GM19395 (cell line): ENCODE results near the gene TMEM203.

ENCODE experiments used
- ATAC-seq: cut with Tn5 transposase; IDR thresholded peaks from one replicate; pipeline ENCODE4 v1.9.1; 2021; ENCODE audit warnings: mild to moderate bottlenecking, moderate library complexity; ENCODE audit not compliant: unreplicated experiment

The TMEM203 gene

GRCh38 chr9:137230705-137231371 is 25.4 kb upstream of the TMEM203 start, which contains the start of gene SLC34A3:
Gene SLC34A3, plus strand, starts transcription at chr9:137230901. Its CDS starts 802 bp downstream, at chr9:137231703.
- ATAC-seq, result no peak

- no peak for ATAC-seq
Measured at GRCh38 chr9:137229903-137230704, 24.7 kb upstream of the TMEM203 start.

GRCh38 chr9:137228968-137229896 is 23.8 kb upstream of the TMEM203 start:
- no peak for ATAC-seq

- ATAC-seq, result no peak
Measured at GRCh38 chr9:137228506-137228967, 23.1 kb upstream of the TMEM203 start.

- no peak for ATAC-seq
Measured at GRCh38 chr9:137227853-137228505, 22.5 kb upstream of the TMEM203 start.

GRCh38 chr9:137227054-137227852 is 21.8 kb upstream of the TMEM203 start, which contains the start of gene RNF224:
Gene RNF224, plus strand, starts transcription at chr9:137227502. Its CDS starts 834 bp downstream, at chr9:137228336.
- no peak for ATAC-seq

GRCh38 chr9:137226338-137227053 is 21.0 kb upstream of the TMEM203 start:
- no peak for ATAC-seq

- ATAC-seq, result no peak
Measured at GRCh38 chr9:137225699-137226331, 20.4 kb upstream of the TMEM203 start.

- ATAC-seq, result no peak
Measured at GRCh38 chr9:137224830-137225694, 19.6 kb upstream of the TMEM203 start, which contains the start of gene CYSRT1. Gene CYSRT1, plus strand, starts transcription at chr9:137225174. Its CDS starts 448 bp downstream, at chr9:137225622.

- ATAC-seq, result peak; percentile 71
Measured at GRCh38 chr9:137223078-137223970, 17.9 kb upstream of the TMEM203 start.

GRCh38 chr9:137222190-137223077 is 17.0 kb upstream of the TMEM203 start, which contains the start of gene RNF208:
Gene RNF208, minus strand, starts transcription at chr9:137222240. Its CDS starts 1,028 bp downstream, at chr9:137221212.
- ATAC-seq, result peak; percentile 10

- ATAC-seq, result no peak
Measured at GRCh38 chr9:137221506-137222111, 16.2 kb upstream of the TMEM203 start.

- ATAC-seq, result no peak
Measured at GRCh38 chr9:137221095-137221505, 15.7 kb upstream of the TMEM203 start.

- ATAC-seq, result no peak
Measured at GRCh38 chr9:137220317-137221094, 15.1 kb upstream of the TMEM203 start.
